Glutamatergic neuron (in vitro differentiated cells): ENCODE data around the gene MAMDC2. TPM values are rescaled to one million over a fixed set of nuclear protein-coding genes. Genes with fewer than 3 reads are reported as not detected.

ENCODE experiments used
- DNase-seq: peaks from one replicate; pipeline ENCODE4 v3.0.0; 2022
- H3K27ac Mint-ChIP-seq: one replicate; pipeline ENCODE4 v1.8.0; 2020; ENCODE audit warnings: mild to moderate bottlenecking, mixed read lengths, inconsistent platforms; ENCODE audit not compliant: unreplicated experiment
- H3K27me3 Mint-ChIP-seq: one replicate; pipeline ENCODE4 v1.8.0; 2020; ENCODE audit warnings: mild to moderate bottlenecking, moderate library complexity, mixed read lengths, inconsistent platforms; ENCODE audit not compliant: unreplicated experiment
- H3K36me3 Mint-ChIP-seq: one replicate; pipeline ENCODE4 v1.8.0; 2020; ENCODE audit warnings: mild to moderate bottlenecking, mixed read lengths, inconsistent platforms; ENCODE audit not compliant: unreplicated experiment
- H3K4me1 Mint-ChIP-seq: one replicate; pipeline ENCODE4 v1.8.0; 2020; ENCODE audit warnings: mild to moderate bottlenecking, low read depth, mixed read lengths, inconsistent platforms; ENCODE audit not compliant: unreplicated experiment
- H3K4me3 Mint-ChIP-seq: one replicate; pipeline ENCODE4 v1.8.0; 2020; ENCODE audit warnings: mild to moderate bottlenecking, mixed read lengths, inconsistent platforms; ENCODE audit not compliant: unreplicated experiment
- H3K9me3 Mint-ChIP-seq: one replicate; pipeline ENCODE4 v1.8.0; 2020; ENCODE audit warnings: mild to moderate bottlenecking, moderate library complexity, mixed read lengths, inconsistent platforms; ENCODE audit not compliant: unreplicated experiment
- total RNA-seq: library from RNA; stranded (reverse); fragmentation: NEBNext Ultra II Directional; extraction: Animal tissue kit (Norgen Biotek cat#: 25700); gene quantifications from one replicate; pipeline ENCODE4 v1.2.1, GENCODE V29; 2021; ENCODE audit not compliant: unreplicated experiment
- TF ChIP-seq, protein P1 (sequence below): fragments of 200-600 bp; sonication (generic); IDR thresholded peaks from one replicate; pipeline ENCODE4 v1.5.0; 2021; ENCODE audit not compliant: partially characterized antibody, unreplicated experiment

Gene MAMDC2
- total RNA-seq, 1 donor from 2014 or later: 0.22 TPM

DNA sequence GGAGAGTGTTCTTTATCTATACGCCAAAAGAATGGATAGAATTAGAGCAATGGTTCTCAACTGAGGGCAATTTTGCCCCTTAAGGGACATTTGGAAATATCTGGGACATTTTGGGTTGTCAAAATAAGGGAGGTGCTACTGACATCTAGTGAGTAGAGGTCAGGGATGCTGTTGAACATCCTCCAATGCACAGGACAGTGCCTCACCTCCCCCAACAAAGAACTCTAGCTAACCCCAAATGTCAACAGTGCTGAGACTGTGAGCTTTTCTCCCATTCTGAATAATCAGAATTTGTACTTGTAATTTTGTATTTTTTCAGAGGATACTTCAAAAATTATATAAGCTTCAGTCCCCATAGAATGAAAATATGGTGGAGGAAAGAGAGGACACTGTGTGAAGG lies 206.6 kb downstream of the MAMDC2 start:
- H3K9me3 Mint-ChIP-seq: no peaks in the 10 kb centered on the region
- H3K36me3 Mint-ChIP-seq: no peaks in the 10 kb centered on the region
- H3K27ac Mint-ChIP-seq: no peak overlapping the region
- DNase-seq: no peak
- TF ChIP-seq, protein P1, sequence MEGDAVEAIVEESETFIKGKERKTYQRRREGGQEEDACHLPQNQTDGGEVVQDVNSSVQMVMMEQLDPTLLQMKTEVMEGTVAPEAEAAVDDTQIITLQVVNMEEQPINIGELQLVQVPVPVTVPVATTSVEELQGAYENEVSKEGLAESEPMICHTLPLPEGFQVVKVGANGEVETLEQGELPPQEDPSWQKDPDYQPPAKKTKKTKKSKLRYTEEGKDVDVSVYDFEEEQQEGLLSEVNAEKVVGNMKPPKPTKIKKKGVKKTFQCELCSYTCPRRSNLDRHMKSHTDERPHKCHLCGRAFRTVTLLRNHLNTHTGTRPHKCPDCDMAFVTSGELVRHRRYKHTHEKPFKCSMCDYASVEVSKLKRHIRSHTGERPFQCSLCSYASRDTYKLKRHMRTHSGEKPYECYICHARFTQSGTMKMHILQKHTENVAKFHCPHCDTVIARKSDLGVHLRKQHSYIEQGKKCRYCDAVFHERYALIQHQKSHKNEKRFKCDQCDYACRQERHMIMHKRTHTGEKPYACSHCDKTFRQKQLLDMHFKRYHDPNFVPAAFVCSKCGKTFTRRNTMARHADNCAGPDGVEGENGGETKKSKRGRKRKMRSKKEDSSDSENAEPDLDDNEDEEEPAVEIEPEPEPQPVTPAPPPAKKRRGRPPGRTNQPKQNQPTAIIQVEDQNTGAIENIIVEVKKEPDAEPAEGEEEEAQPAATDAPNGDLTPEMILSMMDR: no peak
- H3K4me3 Mint-ChIP-seq: no peak overlapping the region
- peaks cover 3% of the 10 kb centered on the region for H3K27me3 Mint-ChIP-seq
- H3K4me1 Mint-ChIP-seq: no peaks in the 10 kb centered on the region

- Mint-ChIP-seq H3K9me3 (peaks cover 6% of the 10 kb centered on the region), H3K4me1 (peaks cover 8% of the 10 kb centered on the region), H3K27me3 (peaks cover 7% of the 10 kb centered on the region), H3K4me3 (no peak overlapping the region), H3K27ac (no peak overlapping the region), H3K36me3 (no peaks in the 10 kb centered on the region)
- no peak for DNase-seq
- TF ChIP-seq, protein P1: no peak
These were observed 211.8 kb downstream of the MAMDC2 start for GRCh38 chr9:70255486-70255885.

GRCh38 chr9:70256123-70256551 lies 212.5 kb downstream of the MAMDC2 start:
- Mint-ChIP-seq H3K4me3 (no peak overlapping the region), H3K27me3 (peaks cover 7% of the 10 kb centered on the region), H3K4me1 (peaks cover 9% of the 10 kb centered on the region), H3K27ac (peak overlapping the region; percentile 44), H3K36me3 (no peaks in the 10 kb centered on the region), H3K9me3 (peaks cover 6% of the 10 kb centered on the region)
- DNase-seq: no peak
- TF ChIP-seq, protein P1: no peak

DNA sequence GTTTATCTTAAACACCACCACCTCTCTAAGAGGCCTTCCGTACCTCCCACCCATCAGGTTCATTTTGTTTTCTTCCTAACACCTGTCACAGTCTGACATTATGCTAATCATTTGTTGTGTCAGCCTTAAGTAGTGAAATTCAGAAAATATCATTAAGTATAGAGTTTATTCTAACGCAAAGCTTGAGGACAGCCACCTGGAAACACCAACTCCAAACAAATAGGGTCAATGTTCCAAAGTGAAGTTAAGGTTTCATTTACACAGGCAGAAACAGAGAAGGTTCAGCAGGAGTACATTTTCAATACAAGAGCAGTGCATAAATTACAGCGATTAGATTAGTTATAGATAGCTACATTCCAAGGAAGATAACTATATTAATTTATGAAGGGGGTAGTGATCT lies 213.9 kb downstream of the MAMDC2 start:
- H3K4me1 Mint-ChIP-seq: peaks cover 10% of the 10 kb centered on the region
- H3K27me3 Mint-ChIP-seq: peaks cover 9% of the 10 kb centered on the region
- TF ChIP-seq, protein P1: no peak
- peaks cover 4% of the 10 kb centered on the region for H3K36me3 Mint-ChIP-seq
- peak overlapping the region; percentile 97 for H3K4me3 Mint-ChIP-seq
- peaks cover 6% of the 10 kb centered on the region for H3K9me3 Mint-ChIP-seq
- DNase-seq: no peak
- H3K27ac Mint-ChIP-seq: no peak overlapping the region

DNA sequence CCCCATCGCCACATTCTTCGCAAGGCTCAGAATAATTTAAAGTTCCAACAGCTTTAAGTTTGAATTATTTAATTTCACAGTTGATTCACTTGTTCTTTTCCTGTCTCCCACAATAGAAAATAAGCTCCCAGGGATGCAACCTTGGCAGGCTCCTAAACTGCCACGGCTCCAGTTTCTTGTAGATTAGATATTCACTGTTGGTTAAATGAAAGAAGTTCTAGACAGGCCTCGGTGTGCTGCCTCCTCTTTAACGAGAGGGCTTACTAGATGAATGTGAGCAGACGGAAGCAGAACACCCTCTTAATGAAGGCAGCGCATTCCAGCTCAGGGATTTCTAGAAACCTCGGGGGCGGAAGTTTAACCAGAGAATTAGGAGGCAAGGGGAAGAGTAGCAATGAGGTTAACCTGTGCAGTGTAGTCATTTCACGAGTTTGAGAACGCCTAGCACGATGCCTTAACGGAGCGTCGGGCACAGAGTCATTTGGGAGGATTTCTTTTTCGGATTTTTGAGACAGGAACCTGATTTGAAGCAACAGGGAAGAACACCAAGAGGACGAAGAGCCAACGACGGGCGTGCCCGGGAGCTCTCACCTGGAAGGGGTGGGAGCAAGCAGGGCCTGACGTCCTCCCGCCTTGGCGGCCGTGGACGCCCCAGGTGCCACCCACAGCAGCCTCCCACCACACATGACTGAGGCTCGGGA lies 214.5 kb downstream of the MAMDC2 start:
- Mint-ChIP-seq H3K4me1 (peaks cover 10% of the 10 kb centered on the region), H3K9me3 (peaks cover 6% of the 10 kb centered on the region), H3K27ac (peak overlapping the region; percentile 94), H3K36me3 (peaks cover 4% of the 10 kb centered on the region), H3K4me3 (peak overlapping the region; percentile 97), H3K27me3 (peaks cover 9% of the 10 kb centered on the region)
- no peak for DNase-seq
- TF ChIP-seq, protein P1: no peak
